DMS114 treated with DMSO at 0.1 percent for 48 hours (cell line): ENCODE measurements around the gene DDX27.

Experiments
- DNase-seq: peaks from one replicate; lab custom pipeline; 2025; ENCODE audit not compliant: unreplicated experiment; lab: John Stamatoyannopoulos, UW

Gene DDX27

DNA sequence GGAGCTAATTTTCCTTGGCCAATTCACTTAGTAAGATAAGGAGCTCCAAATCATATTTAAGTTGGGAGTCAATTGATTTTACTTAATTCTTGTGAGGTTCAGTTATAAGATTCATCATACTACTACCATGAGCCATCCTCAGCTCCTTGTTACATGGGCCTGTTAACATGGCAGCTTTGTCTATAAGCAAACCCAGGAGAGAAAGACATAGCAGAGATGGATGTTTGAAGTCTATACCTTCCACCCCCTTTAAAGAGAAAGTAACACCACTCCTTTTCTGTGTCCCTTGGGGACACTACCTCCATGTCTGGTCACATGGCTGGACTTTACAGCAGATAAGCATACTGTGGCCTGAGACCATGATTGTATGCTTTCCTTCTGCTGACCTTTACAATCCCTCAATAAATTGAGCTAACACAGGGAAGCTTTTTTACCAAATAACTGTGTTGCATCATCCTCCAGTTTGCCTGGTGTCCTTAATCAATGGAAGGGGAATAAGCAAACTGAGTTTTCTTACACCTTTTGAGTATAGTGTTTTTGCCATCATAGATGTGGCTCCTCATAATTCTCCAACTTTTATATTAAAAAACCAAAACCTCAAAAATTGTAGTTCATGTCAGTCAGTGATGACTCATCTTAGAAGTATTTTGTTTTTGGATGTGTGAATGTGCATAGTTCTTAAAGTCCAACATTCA lies 68.5 kb downstream of the DDX27 start:
- no peak for DNase-seq

DNA sequence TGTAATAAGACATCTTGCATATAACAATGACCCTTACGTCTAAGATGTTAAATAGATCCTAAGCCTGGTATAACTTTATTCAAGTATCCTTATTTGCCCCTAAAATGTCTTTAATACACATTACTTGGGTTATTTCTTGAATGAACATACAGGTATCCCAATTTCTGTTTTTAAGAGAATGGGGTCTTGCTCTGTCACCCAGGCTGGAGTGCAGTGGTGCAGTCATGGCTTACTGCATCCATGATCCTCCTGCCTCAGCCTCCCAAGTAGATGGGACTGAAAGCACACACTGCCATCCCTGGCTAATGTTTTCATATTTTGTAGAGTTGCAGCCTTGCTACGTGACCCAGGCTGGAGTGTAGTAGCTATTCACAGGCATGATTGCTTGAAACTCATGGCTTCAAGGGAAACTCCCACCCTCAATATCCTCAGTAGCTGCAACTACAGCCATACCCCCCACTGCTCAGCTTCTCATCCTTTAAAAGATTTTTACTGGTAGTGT lies 69.1 kb downstream of the DDX27 start:
- no peak for DNase-seq

- no peak for DNase-seq
Measured at GRCh38 chr20:49288784-49289696, 69.8 kb downstream of the DDX27 start.

DNA sequence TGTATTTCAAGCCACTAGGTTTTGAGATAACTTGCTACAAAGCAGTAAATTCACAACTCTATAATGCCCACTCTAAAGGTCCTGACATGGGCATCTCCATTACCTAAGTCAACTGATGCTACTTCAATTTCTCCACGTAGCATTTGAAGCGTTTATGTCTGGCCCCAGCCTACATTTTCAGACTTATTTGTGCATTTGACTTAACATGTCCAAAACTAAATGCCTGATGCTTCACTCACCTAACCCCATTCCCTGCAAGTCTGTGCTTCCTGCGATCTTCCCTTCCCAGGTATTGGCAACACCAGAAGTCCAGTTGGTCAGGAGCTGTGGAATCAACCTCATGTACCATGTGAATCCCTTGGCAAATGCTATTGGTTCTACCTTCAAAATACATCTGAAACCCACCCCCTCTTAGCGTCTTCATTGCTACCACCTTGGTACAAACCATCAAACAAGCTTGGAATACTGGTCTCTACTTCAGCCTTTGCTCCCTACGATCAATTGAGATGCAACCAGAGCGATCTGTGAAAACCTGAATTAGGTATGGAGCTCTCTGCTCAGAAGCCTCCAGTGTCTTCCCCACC lies 71.5 kb downstream of the DDX27 start:
- DNase-seq = peak; percentile 78

DNA sequence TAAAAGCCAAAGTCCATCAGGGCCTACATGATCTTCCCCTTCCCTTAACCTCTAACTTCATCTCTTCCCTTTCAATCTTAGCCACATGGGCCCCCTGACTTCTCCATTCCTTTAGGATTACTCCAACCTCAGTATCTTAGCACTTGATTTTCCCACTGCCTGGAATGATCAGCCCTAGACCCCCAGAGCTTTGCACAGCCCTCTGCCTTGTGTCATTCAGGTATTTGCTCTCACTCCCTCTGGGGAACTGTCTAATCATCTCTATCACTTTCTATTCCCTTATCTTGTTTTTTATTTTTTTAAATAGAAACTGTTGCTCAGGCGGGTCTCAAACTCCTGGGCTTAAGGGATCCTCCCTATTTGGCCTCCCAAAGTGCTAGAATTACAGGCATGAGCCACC lies 72.0 kb downstream of the DDX27 start:
- no peak for DNase-seq

DNA sequence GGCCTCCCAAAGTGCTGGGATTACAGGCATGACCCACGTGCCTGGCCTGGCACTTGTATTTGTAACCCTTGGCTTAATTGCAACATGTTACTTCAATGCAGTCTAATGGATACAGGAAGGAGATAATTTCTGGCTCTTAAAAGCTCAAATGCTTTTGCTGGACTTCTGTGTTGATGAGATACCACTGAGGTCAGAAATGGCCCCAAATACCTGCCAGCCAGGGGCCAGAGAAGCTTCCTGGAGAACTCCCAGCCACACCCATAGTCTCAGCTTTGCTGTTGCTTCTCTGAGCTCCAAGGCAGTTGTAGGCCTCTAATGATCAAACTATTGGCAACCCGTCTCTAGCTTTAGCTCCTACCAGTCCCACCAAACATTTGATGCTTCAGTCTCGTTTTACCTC lies 72.8 kb downstream of the DDX27 start:
- DNase-seq = no peak

DNA sequence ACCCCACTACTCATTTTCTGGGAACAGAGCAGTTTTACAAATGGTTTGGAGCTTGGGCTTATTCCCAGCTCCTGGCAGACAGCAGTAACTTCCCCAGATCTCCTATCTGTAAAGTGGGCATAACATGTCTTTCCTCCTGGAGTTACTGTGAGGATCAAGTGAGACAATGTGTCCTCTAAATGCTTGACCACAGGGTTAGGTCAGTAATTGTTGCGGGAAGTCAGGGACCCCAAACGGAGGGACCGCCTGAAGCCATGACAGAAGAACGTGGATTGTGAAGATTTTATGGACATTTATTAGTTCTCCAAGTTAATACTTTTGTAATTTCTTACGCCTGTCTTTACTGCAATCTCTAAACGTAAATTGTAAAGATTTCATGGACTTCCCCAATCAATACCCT lies 73.9 kb downstream of the DDX27 start:
- no peak for DNase-seq
